GM18519 (cell line): ENCODE measurements around the gene PPM1N.
"Not testable (repeated sequence)": the region's sequence is repeated elsewhere in the genome, so short reads cannot be mapped to it uniquely, and the experiment has no call there.

ENCODE experiments used
- ATAC-seq: cut with Tn5 transposase; IDR thresholded peaks from one replicate; pipeline ENCODE4 v1.9.1; 2021; ENCODE audit warnings: mild to moderate bottlenecking, moderate library complexity; ENCODE audit not compliant: unreplicated experiment, low FRiP score

PPM1N gene

GRCh38 chr19:45506989-45507871 is 9.0 kb downstream of the PPM1N start, which contains the start of gene VASP:
Gene VASP, plus strand, starts transcription at chr19:45507479. Its CDS starts 293 bp downstream, at chr19:45507772.
- ATAC-seq, result peak; percentile 31

GRCh38 chr19:45507872-45508416 is 9.7 kb downstream of the PPM1N start:
- no peak for ATAC-seq

- no peak for ATAC-seq
Observed at GRCh38 chr19:45508417-45508860, 10.2 kb downstream of the PPM1N start.

DNA sequence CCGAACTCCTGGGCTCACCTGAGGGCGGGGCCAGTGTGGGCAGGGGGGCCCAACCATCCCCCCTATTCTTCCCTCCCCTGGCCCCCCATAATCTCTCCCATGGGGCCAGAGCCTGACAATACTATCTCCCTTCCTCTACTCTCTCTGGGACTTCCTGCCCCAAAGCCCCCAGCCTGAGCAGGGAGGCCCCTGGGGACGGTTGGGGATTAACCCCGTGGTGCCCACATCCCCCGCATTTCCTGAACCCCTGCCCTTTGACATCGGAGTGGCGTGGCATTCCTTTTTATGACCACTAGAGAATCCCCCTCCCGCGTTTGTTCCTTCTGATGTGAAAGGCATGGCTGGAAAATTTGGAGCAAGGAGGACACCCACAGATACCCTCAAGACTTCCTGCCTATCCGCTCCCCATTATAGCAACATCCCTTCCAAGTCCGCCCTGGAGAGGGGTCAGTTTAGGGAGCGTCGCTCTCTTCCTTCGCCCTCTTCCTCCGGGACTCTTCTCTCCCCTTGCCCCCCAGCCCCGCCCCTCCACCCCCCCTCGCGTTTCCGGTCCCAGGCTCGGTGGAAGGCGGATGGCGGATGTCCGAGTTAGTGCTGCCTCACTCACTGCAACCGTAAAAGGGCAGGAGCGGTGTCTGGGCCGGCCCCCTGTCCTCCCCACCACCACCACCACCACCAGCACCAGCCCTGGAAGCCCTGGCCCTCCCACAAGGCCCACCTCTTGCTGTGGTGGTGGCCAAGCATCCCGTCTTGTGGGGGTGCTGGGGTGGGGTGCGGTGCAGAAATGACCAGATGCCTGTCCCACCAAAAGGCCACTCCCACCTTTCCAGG is 10.8 kb downstream of the PPM1N start:
- ATAC-seq, result no peak

DNA sequence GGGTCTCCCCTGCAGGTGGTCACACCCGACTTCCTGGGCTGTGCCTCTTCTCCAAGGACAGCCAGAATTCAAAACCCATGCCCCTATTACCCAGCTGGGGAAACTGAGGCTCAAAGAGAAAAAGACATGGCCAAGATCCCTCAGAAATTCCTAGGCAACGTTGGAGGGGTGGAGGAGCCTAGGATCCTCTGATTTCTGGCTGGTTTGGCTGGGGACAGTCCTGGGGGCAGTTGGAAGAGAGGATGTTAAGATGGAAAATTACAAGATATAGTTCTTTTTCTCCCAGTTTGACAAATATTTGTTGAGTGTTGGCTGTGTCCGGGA is 11.4 kb downstream of the PPM1N start:
- no peak for ATAC-seq

DNA sequence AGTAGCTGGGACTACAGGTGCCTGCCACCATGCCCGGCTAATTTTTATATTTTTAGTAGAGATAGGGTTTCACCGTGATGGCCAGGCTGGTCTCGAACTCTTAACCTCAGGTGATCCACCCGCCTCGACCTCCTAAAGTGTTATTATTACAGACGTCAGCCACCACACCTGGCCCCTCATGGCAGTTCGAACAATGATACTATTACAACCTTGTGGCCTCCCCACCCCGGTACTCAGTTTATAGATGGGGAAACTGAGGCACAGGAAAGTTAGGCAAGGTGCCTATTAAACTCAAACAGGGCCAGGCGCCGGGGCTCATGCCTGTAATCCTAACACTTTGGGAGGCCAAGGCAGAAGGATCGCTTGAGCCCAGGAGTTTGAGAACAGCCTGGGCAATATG is 12.1 kb downstream of the PPM1N start:
- not testable (repeated sequence) for ATAC-seq

- ATAC-seq, result no peak
Observed at GRCh38 chr19:45511074-45511473, 12.8 kb downstream of the PPM1N start.

DNA sequence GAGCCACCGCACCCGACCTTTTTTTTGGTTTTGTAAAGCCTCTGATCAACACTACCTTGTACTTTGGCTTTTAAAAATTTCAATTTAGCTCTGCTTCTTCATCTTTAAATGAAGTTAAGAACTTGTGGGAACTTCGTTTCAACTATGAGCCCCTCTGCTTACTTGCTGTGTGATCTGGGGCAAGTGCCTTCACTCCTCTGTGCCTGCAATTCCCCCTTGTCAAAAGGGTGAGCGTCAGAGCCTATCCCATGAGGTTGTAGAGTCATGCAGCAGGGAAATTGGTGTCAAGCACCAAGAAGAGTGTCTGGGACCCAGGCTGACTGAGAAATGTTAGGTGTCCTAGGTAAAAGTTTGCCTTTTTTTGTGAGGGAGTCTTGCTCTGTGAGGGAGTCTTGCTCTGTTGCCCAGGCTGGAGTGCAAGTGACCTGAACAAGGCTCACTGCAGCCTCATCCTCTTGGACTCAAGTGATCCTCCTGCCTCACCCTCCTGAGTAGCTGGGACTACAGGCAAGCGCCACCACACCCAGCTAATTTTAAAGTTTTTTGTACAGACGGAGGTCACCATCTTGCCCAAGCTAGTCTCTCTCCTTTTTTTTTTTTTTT is 14.7 kb downstream of the PPM1N start:
- ATAC-seq, result no peak

DNA sequence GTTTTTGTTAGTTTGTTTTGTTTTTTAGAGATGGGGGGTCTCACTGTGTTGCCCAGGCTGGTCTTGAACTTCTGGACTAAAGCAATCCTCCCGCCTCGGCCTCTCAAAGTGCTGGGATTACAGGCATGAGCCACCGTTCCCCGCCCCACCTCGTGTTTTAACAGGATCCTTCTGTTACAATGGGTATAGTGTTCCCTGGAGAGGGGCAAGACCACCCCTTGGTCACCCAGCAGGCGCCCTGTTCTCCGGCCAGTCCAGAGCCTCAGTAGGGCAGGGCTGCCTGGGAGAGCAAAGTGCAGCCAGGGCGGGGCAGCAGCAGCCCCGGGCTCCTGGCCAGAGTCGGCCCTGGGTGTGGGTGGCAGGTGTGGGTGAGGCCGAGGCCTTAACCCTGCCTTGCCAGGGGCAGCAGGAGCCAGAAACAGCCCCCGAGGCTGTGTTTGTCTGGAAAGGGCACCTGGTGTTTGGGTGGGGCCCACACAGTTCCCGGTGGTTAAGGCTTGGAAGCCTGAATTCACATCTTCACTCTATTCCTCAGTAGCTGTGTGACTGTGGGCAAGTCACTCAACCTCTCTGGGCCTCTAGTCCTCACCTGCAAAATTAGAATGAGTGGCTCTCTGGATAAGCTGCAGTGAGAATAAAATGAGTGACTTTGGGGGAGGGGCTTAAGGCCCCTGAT is 16.3 kb downstream of the PPM1N start:
- no peak for ATAC-seq

GRCh38 chr19:45515081-45515624 is 16.9 kb downstream of the PPM1N start:
- no peak for ATAC-seq

GRCh38 chr19:45515807-45516401 is 17.7 kb downstream of the PPM1N start:
- no peak for ATAC-seq

GRCh38 chr19:45517238-45517637 is 19.0 kb downstream of the PPM1N start:
- no peak for ATAC-seq

GRCh38 chr19:45517641-45518468 is 19.6 kb downstream of the PPM1N start:
- ATAC-seq, result no peak

DNA sequence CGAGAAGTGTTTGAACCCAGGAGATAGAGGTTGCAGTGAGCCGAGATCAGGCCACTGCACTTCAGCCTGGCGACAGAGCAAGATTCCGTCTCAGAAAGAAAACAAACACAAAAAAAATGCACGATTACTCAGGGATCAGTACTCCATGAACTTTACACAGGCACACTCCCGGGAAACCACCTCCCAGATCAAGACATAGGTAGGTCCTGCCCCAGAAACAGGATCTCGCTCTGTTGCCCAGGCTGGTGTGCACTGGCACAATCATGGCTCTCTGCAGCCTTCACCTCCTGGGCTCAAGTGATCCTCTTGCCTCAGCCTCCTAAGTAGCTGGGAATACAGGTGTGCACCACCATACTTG is 20.2 kb downstream of the PPM1N start:
- ATAC-seq, result no peak

DNA sequence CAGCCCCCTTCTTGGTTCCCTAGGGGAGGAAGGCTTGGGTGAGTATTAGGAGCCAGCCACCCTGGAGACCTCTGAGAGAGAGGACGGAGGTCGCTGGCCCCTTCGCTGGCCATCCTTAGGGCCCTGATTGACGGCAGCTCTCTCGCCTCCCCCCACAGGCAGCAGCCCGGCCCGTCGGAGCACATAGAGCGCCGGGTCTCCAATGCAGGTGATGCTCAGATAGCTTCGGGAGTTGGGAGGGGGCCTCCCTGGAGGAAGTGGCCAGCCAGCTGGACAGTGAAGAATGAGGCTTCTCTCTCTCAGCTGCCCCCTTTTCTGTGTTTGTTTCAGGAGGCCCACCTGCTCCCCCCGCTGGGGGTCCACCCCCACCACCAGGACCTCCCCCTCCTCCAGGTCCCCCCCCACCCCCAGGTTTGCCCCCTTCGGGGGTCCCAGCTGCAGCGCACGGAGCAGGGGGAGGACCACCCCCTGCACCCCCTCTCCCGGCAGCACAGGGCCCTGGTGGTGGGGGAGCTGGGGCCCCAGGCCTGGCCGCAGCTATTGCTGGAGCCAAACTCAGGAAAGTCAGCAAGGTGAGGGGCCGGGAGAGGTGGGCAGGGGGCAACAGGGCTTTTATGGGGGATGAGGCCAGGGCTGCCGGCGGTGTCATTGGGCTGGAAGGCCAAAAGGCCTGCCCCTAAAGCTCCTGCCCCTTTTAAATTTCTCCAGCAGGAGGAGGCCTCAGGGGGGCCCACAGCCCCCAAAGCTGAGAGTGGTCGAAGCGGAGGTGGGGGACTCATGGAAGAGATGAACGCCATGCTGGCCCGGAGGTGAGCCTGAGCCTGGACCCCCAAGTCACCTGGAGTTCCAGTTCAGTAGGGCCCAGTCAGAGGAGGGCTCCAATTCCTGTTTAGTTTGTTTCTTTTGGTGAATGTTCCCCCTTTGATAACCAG is 24.0 kb downstream of the PPM1N start:
- no peak for ATAC-seq

DNA sequence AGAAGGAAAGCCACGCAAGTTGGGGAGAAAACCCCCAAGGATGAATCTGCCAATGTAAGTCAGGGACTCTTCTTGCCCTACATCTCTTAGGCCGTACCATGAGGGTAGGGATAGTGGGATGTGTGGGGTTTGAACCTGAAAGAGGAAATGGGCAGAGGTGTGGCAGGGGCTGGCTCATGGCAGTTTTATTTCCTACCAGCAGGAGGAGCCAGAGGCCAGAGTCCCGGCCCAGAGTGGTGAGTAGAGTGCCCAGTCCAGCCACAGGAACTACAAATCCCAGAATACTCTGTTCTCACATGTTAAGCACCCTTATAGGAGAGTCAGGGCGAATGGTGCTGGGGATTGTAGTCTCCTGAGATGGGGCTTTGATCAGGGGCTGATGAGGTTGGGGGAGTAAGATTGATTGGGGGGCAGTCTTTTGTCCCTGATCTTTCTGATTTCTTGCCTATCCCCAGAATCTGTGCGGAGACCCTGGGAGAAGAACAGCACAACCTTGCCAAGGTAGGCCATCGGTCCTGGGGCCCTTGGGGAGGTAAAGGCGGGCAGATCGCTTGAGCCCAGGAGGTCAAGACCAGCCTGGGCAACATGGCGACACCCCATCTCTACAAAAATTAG is 25.5 kb downstream of the PPM1N start:
- ATAC-seq, result peak; percentile 62

DNA sequence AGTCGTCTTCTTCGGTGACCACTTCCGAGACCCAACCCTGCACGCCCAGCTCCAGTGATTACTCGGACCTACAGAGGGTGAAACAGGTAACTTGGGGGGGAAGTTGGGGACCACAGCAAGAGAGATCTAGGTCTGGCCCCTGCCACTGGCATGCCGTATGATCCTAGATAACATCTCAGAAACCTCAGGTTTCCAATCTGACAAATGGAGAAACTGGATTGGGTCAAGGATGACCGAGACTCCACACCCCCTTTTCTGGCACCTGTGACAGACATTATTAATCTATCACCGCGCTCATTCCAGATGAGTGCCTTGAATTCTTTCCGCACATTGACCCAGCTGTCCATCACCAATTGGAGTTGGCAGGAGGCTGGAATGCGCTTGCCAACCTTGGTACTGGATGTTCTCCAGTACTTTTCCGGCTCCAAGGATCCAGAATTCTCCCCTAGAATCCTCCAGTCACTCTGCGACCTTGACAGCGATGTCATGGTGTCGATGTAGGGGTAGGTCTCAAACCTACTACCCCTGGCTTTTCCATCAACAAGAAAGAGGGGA is 26.4 kb downstream of the PPM1N start:
- no peak for ATAC-seq
